ENCODE data around the gene DACT2.

- no peak for TF ChIP-seq SUZ12 (IDR thresholded peaks at IDR 0.05; ENCODE audit: extremely low read depth, insufficient read depth, insufficient read length)
- TF ChIP-seq ZNF274 (IDR thresholded peaks at IDR 0.05; ENCODE audit: low read depth, low read length) = no peak
Observed at GRCh38 chr6:168279403-168279935, 40.1 kb downstream of the DACT2 start.

Measured in NT2/D1 (cell line).